ENCODE data around the gene FFAR4. TPM values are rescaled to one million over a fixed set of nuclear protein-coding genes. Genes with fewer than 3 reads are reported as not detected.
"Not testable (repeated sequence)": the region's sequence is repeated elsewhere in the genome, so short reads cannot be mapped to it uniquely, and the experiment has no call there.

Gene FFAR4
- polyA plus RNA-seq (2012; ENCODE audit: missing spikeins), result not detected

GRCh38 chr10:93566435-93567276, at the start of gene FFAR4:
Gene FFAR4, plus strand, starts transcription at chr10:93566665. Its CDS starts 56 bp downstream, at chr10:93566721.
- TF ChIP-seq POLR2AphosphoS5 (IDR thresholded peaks at IDR 0.05; ENCODE audit: low read depth, low read length), result no peak
- TF ChIP-seq TAF1 (IDR thresholded peaks at IDR 0.05; ENCODE audit: borderline replicate concordance, low read depth, low read length), result no peak
- TF ChIP-seq POLR2A (IDR thresholded peaks at IDR 0.05; ENCODE audit: low read depth, low read length), result no peak
- FAIRE-seq (no peak), DNase-seq (ENCODE audit: insufficient read length) (no peak)

DNA sequence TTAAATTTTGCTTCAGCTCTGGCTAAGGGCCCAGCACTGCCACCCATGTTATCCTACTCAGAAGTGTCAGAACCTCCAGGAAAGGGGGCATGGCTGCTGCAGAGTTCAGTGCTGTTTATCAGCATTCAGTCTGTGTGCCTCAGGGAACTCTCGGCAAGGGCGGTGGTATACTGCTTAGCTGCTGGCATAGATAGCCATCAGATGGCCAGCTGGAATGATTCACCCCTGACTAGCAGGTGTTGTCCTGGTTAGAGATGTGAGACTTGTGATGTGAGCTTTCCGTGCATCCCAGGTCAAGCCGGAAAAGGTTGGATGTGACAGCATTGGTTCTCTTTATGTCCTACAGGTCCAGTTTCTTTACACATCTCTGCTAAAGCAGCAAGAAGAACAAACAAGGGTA, 47.9 kb upstream of the FFAR4 start:
- no peak for FAIRE-seq
- TF ChIP-seq TAF1 (IDR thresholded peaks at IDR 0.05; ENCODE audit: borderline replicate concordance, low read depth, low read length) (no peak), POLR2AphosphoS5 (IDR thresholded peaks at IDR 0.05; ENCODE audit: low read depth, low read length) (no peak), POLR2A (IDR thresholded peaks at IDR 0.05; ENCODE audit: low read depth, low read length) (no peak)
- no peak for DNase-seq (ENCODE audit: insufficient read length)

GRCh38 chr10:93535293-93535692, 31.2 kb upstream of the FFAR4 start:
- no peak for TF ChIP-seq POLR2A (IDR thresholded peaks at IDR 0.05; ENCODE audit: low read depth, low read length)
- no peak for TF ChIP-seq POLR2AphosphoS5 (IDR thresholded peaks at IDR 0.05; ENCODE audit: low read depth, low read length)
- no peak for TF ChIP-seq TAF1 (IDR thresholded peaks at IDR 0.05; ENCODE audit: borderline replicate concordance, low read depth, low read length)
- no peak for DNase-seq (ENCODE audit: insufficient read length)
- FAIRE-seq, result no peak

DNA sequence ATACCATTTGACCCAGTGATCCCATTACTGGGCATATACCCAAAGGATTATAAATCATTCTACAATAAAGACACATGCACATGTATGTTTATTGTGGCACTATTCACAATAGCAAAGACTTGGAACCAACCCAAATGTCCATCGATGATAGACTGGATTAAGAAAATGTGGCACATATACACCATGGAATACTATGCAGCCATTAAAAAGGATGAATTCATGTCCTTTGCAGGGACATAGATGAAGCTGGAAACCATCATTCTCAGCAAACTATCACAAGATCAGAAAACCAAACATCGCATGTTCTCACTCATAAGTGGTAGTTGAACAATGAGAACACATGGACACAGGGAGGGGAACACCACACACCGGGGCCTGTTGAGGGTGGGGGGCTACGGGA, 25.6 kb upstream of the FFAR4 start:
- not testable (repeated sequence) for FAIRE-seq; DNase-seq (ENCODE audit: insufficient read length)

DNA sequence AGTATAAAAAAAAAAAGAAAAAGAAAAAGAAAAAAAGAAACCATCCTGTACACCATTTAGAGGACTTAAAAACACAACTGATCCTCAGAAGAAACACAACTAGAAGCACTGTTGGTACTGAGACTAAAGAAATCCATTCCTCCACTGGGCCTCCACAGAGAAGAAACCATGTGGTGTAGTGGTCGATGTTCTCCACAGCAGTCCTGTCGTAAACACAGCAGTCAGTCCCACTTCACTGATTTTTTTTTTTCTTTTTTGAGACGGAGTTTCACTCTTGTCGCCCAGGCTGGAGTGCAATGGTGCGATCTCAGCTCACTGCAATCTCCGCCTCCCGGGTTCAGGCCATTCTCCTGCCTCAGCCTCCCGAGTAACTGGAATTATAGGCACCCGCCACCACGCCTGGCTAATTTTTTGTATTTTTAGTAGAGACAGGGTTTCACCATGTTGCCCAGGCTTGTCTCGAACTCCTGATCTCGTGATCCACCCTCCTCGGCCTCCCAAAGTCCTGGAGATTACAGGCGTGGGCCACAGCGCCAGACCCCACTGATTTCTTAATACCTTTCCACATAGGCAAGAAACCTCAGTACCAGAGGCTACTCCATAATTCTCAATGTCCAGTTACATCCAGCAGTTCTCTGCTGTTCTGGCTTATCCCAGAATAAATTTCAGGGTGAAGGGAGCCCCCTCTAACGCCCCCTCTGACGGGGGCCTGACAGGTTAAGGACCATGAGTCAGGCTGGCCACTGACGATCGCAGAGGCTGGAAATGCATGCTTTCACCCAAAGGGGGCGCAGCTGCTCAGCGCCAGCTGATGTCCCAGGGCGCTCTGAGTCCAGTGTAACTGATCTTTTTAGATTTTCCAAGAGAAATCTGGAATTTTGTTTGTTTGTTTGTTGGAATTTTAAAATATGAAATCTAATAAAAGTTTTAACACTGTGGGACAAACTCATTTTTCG, 24.8 kb upstream of the FFAR4 start:
- FAIRE-seq (no peak), DNase-seq (ENCODE audit: insufficient read length) (no peak)
- TF ChIP-seq POLR2A (IDR thresholded peaks at IDR 0.05; ENCODE audit: low read depth, low read length) (no peak), POLR2AphosphoS5 (IDR thresholded peaks at IDR 0.05; ENCODE audit: low read depth, low read length) (no peak), TAF1 (IDR thresholded peaks at IDR 0.05; ENCODE audit: borderline replicate concordance, low read depth, low read length) (no peak)

- no peak for DNase-seq (ENCODE audit: insufficient read length)
- no peak for FAIRE-seq
- TF ChIP-seq TAF1 (IDR thresholded peaks at IDR 0.05; ENCODE audit: borderline replicate concordance, low read depth, low read length) (no peak), POLR2A (IDR thresholded peaks at IDR 0.05; ENCODE audit: low read depth, low read length) (no peak), POLR2AphosphoS5 (IDR thresholded peaks at IDR 0.05; ENCODE audit: low read depth, low read length) (no peak)
Measured at GRCh38 chr10:93542358-93542791, 24.1 kb upstream of the FFAR4 start.

DNA sequence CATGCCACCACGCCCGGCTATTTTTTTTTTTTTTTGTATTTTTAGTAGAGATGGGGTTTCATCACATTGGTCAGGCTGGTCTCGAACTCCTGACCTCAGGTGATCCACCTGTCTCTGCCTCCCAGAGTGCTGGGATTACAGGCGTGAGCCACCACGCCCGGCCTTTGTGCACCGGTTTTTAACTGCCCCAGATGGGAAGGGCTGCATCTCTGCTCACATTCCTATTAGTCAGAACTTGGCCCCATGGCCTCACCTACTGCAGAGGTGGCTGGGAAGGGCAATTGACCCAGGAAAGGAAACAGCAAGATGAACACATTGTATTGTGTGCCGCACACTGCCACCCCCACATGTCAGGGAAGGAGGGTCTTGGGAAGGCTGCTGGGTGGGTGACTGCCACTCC, 19.5 kb upstream of the FFAR4 start:
- not testable (repeated sequence) for DNase-seq (ENCODE audit: insufficient read length); FAIRE-seq

DNA sequence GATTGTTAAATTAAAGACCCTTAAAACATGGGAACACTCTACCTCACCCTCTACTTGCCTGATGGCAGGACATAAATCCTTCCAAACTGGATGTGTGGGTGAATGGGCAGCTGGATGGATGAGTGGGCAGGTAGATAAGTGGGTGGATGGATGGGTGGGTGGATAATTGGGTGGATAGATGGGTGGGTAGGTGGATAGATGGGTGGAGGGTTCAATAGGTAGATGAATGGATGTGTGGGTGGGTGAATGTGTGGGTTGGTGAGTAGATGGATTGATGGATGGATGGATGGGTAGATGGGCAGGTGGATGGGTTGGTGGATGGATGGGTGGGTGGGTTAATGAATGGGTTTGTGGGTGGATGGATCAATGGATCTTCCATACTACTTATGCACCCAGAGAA, 18.9 kb upstream of the FFAR4 start:
- TF ChIP-seq TAF1 (IDR thresholded peaks at IDR 0.05; ENCODE audit: borderline replicate concordance, low read depth, low read length) (no peak), POLR2A (IDR thresholded peaks at IDR 0.05; ENCODE audit: low read depth, low read length) (no peak), POLR2AphosphoS5 (IDR thresholded peaks at IDR 0.05; ENCODE audit: low read depth, low read length) (no peak)
- FAIRE-seq (no peak), DNase-seq (ENCODE audit: insufficient read length) (no peak)

- TF ChIP-seq TAF1 (IDR thresholded peaks at IDR 0.05; ENCODE audit: borderline replicate concordance, low read depth, low read length) (no peak), POLR2A (IDR thresholded peaks at IDR 0.05; ENCODE audit: low read depth, low read length) (no peak), POLR2AphosphoS5 (IDR thresholded peaks at IDR 0.05; ENCODE audit: low read depth, low read length) (no peak)
- DNase-seq (ENCODE audit: insufficient read length) (no peak), FAIRE-seq (no peak)
Measured at GRCh38 chr10:93548376-93549071, 17.9 kb upstream of the FFAR4 start.

GRCh38 chr10:93550606-93551005, 15.9 kb upstream of the FFAR4 start:
- FAIRE-seq, result no peak
- DNase-seq (ENCODE audit: insufficient read length), result no peak
- TF ChIP-seq TAF1 (IDR thresholded peaks at IDR 0.05; ENCODE audit: borderline replicate concordance, low read depth, low read length), result no peak
- no peak for TF ChIP-seq POLR2AphosphoS5 (IDR thresholded peaks at IDR 0.05; ENCODE audit: low read depth, low read length)
- no peak for TF ChIP-seq POLR2A (IDR thresholded peaks at IDR 0.05; ENCODE audit: low read depth, low read length)

- TF ChIP-seq POLR2AphosphoS5 (IDR thresholded peaks at IDR 0.05; ENCODE audit: low read depth, low read length), result no peak
- TF ChIP-seq TAF1 (IDR thresholded peaks at IDR 0.05; ENCODE audit: borderline replicate concordance, low read depth, low read length), result no peak
- TF ChIP-seq POLR2A (IDR thresholded peaks at IDR 0.05; ENCODE audit: low read depth, low read length), result no peak
- FAIRE-seq (no peak), DNase-seq (ENCODE audit: insufficient read length) (no peak)
Measured at GRCh38 chr10:93552780-93553179, 13.7 kb upstream of the FFAR4 start.

Measured in GM12892 (cell line).